Stimulated activated CD4-positive, alpha-beta T cell treated with anti-CD3 and anti-CD28 coated beads, Interleukin-1b, Interleukin-23, amount 100 ng/mL, for 4 hours (primary cell): Measurements from ENCODE around the gene SEMA5A.

Experiments
- DNase-seq, 2 donors: peaks; one replicate each; pipeline ENCODE4 v3.0.0-alpha.2; 2020; ENCODE audit warnings: low read depth in 2 of 2

The SEMA5A gene

DNA sequence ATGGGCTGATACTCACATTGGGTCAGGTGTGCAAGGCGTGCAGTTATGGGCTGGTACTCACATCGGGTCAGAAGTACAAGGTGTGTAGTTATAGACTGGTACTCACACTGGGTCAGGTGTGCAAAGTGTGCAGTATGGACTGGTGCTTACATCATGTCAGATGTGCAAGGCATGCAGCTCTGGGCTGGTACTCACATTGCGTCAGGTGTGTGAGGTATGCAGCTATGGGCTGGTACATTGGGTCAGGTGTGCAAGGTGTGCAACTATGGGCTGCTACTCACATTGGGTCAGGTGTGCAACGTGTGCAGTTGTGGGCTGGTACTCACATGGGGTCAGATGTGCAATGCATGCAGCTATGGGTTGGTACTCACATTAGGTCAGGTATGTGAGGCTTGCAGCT lies 213.8 kb downstream of the SEMA5A start:
- DNase-seq: no peak

DNA sequence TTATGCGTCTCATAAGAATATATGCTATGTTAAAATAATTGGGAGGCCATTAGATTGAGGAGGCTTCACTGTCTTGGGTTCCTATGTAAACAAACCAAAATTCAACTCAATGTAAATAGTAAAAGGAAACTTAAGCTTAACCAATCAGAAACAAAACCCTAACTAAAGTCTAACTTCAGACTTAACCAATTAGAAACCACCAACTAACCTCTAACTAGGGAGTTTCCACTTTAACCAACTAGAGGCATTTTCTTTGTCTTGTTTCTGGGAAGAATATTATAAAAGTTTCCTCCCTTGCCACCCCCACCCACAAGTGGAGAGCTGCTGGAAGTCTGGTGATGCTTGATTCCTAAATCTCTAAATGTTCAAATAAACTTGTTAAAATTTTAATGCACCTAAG lies 214.5 kb downstream of the SEMA5A start:
- DNase-seq: no peak

GRCh38 chr5:9329125-9329524 lies 216.8 kb downstream of the SEMA5A start:
- no peak for DNase-seq

- no peak for DNase-seq
Measured at GRCh38 chr5:9325549-9325948, 220.3 kb downstream of the SEMA5A start.

DNA sequence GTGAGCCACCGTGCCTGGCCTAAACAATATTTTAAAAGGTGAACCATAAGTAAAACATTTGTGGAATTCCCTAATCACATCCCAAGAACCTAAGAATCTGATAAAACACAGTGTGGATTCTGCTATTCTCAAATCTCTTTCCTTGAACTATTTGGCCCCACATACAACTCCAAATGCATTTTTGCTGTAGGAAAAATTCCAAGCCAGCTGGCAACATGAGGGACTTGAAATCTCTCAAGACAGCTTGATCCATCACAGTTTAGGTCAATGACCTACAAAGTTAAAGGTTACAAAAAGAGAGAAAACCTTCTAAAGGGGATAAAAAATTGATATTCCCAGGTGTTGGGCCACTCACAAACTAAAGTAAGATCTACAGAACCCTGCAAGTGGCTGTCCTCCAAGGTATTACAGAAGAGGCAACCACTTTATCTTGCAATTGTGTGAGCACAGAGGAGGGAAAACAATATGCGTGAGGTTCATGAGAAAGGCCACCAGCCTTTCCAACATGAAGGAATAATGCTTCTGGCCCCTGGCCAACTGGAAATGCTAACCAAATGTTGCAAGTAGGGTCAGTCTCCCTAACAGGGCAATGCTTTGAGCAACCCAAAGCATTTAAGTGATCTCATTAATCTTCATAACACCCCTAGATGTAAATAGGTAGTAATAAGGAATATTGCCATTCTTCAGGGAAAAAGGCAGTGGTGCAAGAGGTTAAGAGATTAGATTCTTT lies 221.4 kb downstream of the SEMA5A start:
- DNase-seq: no peak

- DNase-seq: no peak
Measured at GRCh38 chr5:9320652-9321051, 225.2 kb downstream of the SEMA5A start.

DNA sequence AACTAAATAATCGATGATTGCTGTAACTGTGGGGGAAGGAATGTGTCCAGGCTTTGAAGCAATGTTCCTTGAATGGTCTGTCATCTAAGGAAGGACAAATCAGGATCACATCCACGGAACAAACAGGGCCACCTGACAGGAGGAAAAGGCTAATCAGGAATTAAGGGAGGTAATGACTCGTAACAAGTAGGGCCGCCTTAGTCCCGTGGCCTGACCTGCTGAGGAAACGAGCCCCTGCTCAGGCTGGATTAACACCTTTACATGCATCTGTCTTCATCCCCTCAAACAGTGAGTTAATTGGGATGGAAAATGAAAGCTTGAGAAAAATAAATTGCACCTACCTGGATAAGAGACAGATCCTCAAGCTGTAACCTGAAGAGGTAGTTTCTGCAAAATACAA lies 227.8 kb downstream of the SEMA5A start:
- DNase-seq: no peak

DNA sequence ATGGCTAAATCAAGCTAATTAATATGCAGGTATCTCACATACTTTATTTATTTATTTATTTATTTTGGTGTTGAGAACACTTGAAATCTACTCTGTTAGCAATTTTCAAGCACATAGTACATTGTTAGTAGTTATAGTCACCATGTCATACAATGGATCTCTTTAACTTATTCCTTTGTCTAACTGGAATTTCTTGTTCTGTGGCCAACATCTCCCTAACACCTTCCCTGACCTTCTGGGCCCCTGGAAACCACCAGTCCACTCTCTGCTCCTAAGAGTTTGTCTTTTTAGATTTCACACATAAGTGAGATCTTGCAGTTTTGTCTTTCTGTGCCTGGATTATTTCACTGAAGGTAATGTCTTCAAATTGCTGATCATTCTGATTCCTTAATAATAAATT lies 229.1 kb downstream of the SEMA5A start:
- no peak for DNase-seq

GRCh38 chr5:9316041-9316440 lies 229.8 kb downstream of the SEMA5A start:
- DNase-seq: no peak

DNA sequence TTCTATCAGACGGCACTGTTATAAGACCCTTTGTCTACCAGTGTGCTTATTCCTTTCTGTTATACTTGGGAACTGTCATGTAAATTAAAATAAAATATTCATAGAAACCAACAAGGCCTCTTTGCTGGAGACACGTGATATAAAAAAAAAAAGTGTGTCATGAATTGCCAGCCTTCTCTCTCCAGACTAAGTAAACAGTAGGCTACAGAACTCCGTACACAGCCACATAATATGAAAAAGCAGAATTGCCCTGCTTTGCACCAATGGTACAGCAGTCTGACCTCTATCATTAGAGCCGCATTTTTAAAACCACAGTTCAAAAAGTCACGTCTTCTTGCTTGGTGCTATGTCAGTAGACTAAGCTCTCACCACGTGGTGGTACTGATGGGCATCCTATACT lies 231.3 kb downstream of the SEMA5A start:
- no peak for DNase-seq

DNA sequence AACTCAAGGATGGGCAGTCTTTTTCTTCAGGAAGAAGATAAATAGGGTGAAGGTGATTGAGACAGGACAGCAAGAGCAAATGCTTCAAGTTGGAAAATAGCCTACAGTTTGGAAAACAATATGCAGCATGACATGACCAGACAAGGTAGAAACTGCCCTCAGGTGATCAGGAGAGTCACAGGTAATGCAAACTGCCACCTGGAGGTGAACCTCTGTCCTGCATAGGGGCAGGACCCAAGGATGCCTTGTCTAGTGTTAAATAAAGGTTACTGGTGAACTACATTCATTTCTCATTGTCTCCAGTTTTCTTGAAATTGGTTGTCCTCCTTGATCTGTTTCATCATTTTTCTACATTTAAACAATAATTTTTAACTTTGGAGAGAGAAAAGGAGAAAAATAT lies 232.1 kb downstream of the SEMA5A start:
- DNase-seq: no peak

DNA sequence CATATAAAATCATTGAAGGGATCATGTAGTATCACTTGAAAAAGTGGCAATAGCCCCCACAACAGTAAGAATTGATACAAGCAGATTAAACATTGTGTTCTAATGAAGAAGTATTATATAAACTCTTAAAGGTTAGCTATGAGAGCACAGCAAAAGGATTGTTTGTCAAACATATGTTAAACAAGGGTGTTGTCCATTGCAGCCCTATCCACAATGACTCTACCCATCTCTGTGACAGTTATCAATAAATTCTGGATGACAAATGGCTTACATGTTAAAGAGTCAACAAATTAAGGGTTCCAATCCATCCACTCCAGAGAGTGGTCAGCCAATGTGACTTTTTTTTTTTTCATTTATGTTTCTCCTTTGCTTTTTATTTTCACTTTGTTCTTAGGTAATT lies 238.7 kb downstream of the SEMA5A start:
- no peak for DNase-seq

GRCh38 chr5:9302218-9302617 lies 243.7 kb downstream of the SEMA5A start:
- DNase-seq: no peak

- no peak for DNase-seq
Measured at GRCh38 chr5:9301200-9301599, 244.7 kb downstream of the SEMA5A start.

DNA sequence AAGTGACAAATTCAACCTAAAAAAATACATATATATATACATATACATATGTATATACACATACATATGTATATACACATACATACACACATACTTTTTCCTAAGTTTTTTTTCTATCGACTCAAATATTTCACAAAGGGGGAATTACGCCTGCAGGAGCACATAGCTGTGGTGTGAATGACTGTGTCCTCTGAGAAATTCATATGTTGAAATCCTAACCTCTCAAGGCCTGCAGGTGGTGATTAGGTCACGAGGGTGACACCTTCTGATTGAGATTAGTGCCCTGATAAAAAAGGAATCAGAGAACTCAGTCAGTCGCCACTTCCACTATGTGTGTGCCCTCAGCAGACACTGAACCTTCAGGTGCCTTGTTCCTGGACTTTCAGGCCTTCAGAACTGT lies 248.7 kb downstream of the SEMA5A start:
- DNase-seq: no peak

- DNase-seq: no peak
Measured at GRCh38 chr5:9295466-9295801, 250.4 kb downstream of the SEMA5A start.

- no peak for DNase-seq
Measured at GRCh38 chr5:9294793-9295465, 250.9 kb downstream of the SEMA5A start.

GRCh38 chr5:9288234-9288633 lies 257.6 kb downstream of the SEMA5A start:
- no peak for DNase-seq

DNA sequence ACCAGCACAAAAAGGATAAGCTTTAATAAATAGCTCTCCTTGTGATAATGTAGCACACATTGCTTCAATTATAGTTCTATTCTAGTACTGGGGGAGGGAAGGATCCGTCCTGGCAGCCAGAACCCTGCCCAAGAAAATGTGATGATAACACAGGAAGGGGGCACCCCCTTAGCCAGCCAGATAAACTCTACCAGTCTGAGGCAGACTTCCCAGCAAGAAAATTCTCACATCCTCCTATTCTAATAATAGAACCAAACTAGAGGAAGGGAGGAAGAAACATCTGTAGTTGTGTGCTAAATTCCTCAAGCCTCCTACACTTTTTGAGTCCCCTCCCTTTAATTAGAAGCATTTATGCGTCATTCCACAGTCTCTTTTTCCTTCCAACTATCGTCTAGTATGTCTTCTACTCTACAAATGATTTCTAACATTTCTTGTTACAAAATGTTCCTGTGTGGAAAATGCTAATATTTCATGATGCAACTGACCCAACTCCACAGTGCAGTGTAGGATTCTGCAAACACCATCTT lies 261.0 kb downstream of the SEMA5A start:
- no peak for DNase-seq

DNA sequence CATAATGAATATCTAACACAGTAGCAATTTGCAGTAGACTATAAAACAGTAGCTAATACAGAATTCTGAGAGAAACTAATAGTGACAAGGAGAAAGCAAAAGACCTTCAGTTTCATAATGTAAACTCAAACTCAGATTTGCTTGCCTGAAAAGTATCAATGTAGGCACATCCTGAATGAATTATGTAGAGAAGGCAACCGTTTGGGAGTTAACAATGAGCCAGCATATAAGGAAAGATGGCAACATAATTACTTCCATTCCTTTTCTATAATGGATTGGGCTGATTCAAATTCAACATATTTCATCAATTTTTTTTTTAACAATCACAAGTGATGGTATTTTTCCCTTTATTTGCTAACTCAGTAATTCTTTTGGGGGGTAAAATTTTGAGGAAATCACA lies 261.6 kb downstream of the SEMA5A start:
- DNase-seq: no peak

- no peak for DNase-seq
Measured at GRCh38 chr5:9283473-9283872, 262.4 kb downstream of the SEMA5A start.

DNA sequence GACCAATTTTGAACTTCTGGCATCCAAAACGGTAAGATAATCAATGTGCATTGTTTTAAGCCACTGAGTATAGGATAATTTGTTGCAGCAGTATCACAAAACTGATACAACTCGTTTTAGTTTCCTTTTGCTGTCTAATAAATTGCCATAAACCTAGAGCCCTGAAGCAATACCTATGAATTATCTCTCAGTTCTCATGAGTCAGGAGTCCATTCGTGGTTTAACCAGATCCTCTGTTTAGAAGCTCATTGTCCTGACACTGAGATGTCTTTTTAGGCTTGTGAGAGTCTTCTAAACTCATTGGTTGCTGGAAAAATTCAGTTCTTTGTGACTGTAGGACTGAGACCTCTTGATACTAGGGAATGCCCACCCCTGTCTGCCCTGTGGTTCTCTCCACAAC lies 262.9 kb downstream of the SEMA5A start:
- DNase-seq: no peak

GRCh38 chr5:9282211-9282610 lies 263.7 kb downstream of the SEMA5A start:
- no peak for DNase-seq

DNA sequence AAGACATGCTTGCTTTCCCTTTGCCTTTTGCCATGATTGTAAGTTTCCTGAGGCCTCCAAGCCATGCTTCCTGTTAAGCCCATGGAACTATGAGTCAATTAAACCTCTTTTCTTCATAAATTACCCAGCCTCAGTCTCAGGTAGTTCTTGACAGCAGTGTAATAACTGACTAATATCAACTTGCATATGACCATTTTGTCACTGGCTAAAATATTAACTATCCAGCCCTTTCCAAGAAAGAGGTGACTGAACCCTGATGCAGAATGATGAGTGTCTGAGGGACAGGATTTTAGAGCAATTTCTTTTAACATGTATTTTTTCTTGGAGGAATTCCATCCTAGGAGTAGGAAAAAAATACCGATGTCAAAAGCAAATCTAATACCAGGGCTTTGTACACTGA lies 266.1 kb downstream of the SEMA5A start:
- DNase-seq: no peak
